H9 (cell line): Measurements from ENCODE around the gene SRL. TPM values are rescaled to one million over a fixed set of nuclear protein-coding genes. Genes with fewer than 3 reads are reported as not detected.

ENCODE experiments used
- DNase-seq: peaks from one replicate; pipeline ENCODE4 v3.0.0-alpha.2; 2017
- H2AFZ ChIP-seq: one replicate; pipeline ENCODE4 v1.6.1; 2013; ENCODE audit warnings: mild to moderate bottlenecking, low read length, control low read depth, moderate library complexity
- H2AK5ac ChIP-seq: 2 replicates; pipeline ENCODE4 v1.6.1; 2013; ENCODE audit warnings: low read length, control low read depth, mixed read lengths; ENCODE audit not compliant: insufficient read length
- H2BK120ac ChIP-seq: one replicate; pipeline ENCODE4 v1.6.1; 2013; ENCODE audit warnings: low read depth, mild to moderate bottlenecking, low read length, control low read depth, inconsistent platforms; ENCODE audit not compliant: poor library complexity, severe bottlenecking
- H2BK12ac ChIP-seq: 2 replicates; pipeline ENCODE4 v1.6.1; 2013; ENCODE audit warnings: low read length, control low read depth, mixed read lengths, low read depth; ENCODE audit not compliant: insufficient read length
- H2BK15ac ChIP-seq: 2 replicates; pipeline ENCODE4 v1.6.1; 2013; ENCODE audit warnings: low read depth, low read length, control low read depth
- H2BK20ac ChIP-seq: one replicate; pipeline ENCODE4 v1.6.1; 2013; ENCODE audit warnings: low read depth, mild to moderate bottlenecking, low read length, control low read depth, inconsistent platforms; ENCODE audit not compliant: poor library complexity, severe bottlenecking
- H2BK5ac ChIP-seq: 2 replicates; pipeline ENCODE4 v1.6.1; 2013; ENCODE audit warnings: low read length, control low read depth, mixed read lengths; ENCODE audit not compliant: insufficient read length
- H3K14ac ChIP-seq: 2 replicates; pipeline ENCODE4 v1.6.1; 2013; ENCODE audit warnings: low read length, control low read depth; ENCODE audit not compliant: insufficient read depth
- H3K18ac ChIP-seq: 2 replicates; pipeline ENCODE4 v1.6.1; 2013; ENCODE audit warnings: low read depth, mild to moderate bottlenecking, mixed read lengths, low read length, control low read depth; ENCODE audit not compliant: insufficient read length
- H3K23ac ChIP-seq: 2 replicates; pipeline ENCODE4 v1.6.1; 2013; ENCODE audit warnings: low read length, control low read depth, mixed read lengths, low read depth; ENCODE audit not compliant: insufficient read length
- H3K23me2 ChIP-seq: 2 replicates; pipeline ENCODE4 v1.6.1; 2013; ENCODE audit warnings: low read depth, mild to moderate bottlenecking, mixed read lengths, low read length, control low read depth; ENCODE audit not compliant: insufficient read length, poor library complexity, severe bottlenecking
- H3K27ac ChIP-seq: 2 replicates; pipeline ENCODE4 v1.5.1; 2013; ENCODE audit warnings: low read length, control low read depth, mixed read lengths, low read depth; ENCODE audit not compliant: insufficient read length
- H3K27me3 ChIP-seq: 2 replicates; pipeline ENCODE4 v1.6.1; 2013; ENCODE audit warnings: low read length, control low read depth, inconsistent platforms; ENCODE audit not compliant: insufficient read depth
- H3K4ac ChIP-seq: 2 replicates; pipeline ENCODE4 v1.6.1; 2013; ENCODE audit warnings: low read depth, mild to moderate bottlenecking, control low read depth, inconsistent platforms, low read length, moderate library complexity
- H3K4me1 ChIP-seq: 2 replicates; pipeline ENCODE4 v1.6.1; 2013; ENCODE audit warnings: low read length, control low read depth, inconsistent platforms; ENCODE audit not compliant: insufficient read depth
- H3K4me2 ChIP-seq: 2 replicates; pipeline ENCODE4 v1.6.1; 2013; ENCODE audit warnings: low read length, control low read depth, mixed read lengths; ENCODE audit not compliant: insufficient read length, insufficient read depth
- H3K56ac ChIP-seq: 2 replicates; pipeline ENCODE4 v1.6.1; 2013; ENCODE audit warnings: low read depth, mild to moderate bottlenecking, mixed read lengths, low read length, control low read depth; ENCODE audit not compliant: insufficient read length
- H3K79me1 ChIP-seq: 2 replicates; pipeline ENCODE4 v1.6.1; 2013; ENCODE audit warnings: low read depth, mild to moderate bottlenecking, moderate library complexity, low read length, control low read depth, inconsistent platforms; ENCODE audit not compliant: insufficient read depth, poor library complexity, severe bottlenecking
- H3K79me2 ChIP-seq: 2 replicates; pipeline ENCODE4 v1.6.1; 2013; ENCODE audit warnings: low read length, control low read depth, inconsistent platforms; ENCODE audit not compliant: insufficient read depth
- H3K9ac ChIP-seq: 2 replicates; pipeline ENCODE4 v1.6.1; 2013; ENCODE audit warnings: low read length, control low read depth, mixed read lengths; ENCODE audit not compliant: insufficient read length; ENCODE audit errors: extremely low read depth
- H3K9me3 ChIP-seq: one replicate; pipeline ENCODE4 v1.6.1; 2013; ENCODE audit warnings: low read depth, low read length, inconsistent platforms; ENCODE audit not compliant: control insufficient read depth
- H3T11ph ChIP-seq: one replicate; pipeline ENCODE4 v1.6.1; 2013; ENCODE audit warnings: mild to moderate bottlenecking, low read length, control low read depth, inconsistent platforms
- H4K20me1 ChIP-seq: one replicate; pipeline ENCODE4 v1.6.1; 2013; ENCODE audit not compliant: control insufficient read depth, insufficient read length, insufficient read depth
- H4K5ac ChIP-seq: 2 replicates; pipeline ENCODE4 v1.6.1; 2013; ENCODE audit warnings: low read depth, mild to moderate bottlenecking, mixed read lengths, low read length, control low read depth; ENCODE audit not compliant: insufficient read length
- H4K8ac ChIP-seq: replicated peaks from 2 replicates; pipeline ENCODE4 v1.6.1; 2013; ENCODE audit warnings: low read length, control low read depth, mixed read lengths, low read depth; ENCODE audit not compliant: insufficient read length
- H4K91ac ChIP-seq: 2 replicates; pipeline ENCODE4 v1.6.1; 2013; ENCODE audit warnings: low read depth, mild to moderate bottlenecking, moderate library complexity, mixed read lengths, low read length, control low read depth; ENCODE audit not compliant: insufficient read length
- H3K27ac Mint-ChIP-seq, 3 experiments: 2 replicates in 2 of 3; 3 replicates in 1 of 3; pipeline ENCODE4 v1.8.0; 2020 to 2021; ENCODE audit warnings: mixed read lengths in 3 of 3, mild to moderate bottlenecking in 1 of 3, moderate library complexity in 1 of 3
- H3K27me3 Mint-ChIP-seq: 2 replicates; pipeline ENCODE4 v1.8.0; 2021; ENCODE audit warnings: low read depth, mild to moderate bottlenecking, moderate library complexity, mixed read lengths
- H3K36me3 Mint-ChIP-seq, 3 experiments: 2 replicates in 2 of 3; 3 replicates in 1 of 3; pipeline ENCODE4 v1.8.0; 2020 to 2021; ENCODE audit warnings: low read depth in 3 of 3, mixed read lengths in 3 of 3; ENCODE audit not compliant: insufficient read depth in 1 of 3
- H3K4me1 Mint-ChIP-seq, 2 experiments: 2 replicates each; pipeline ENCODE4 v1.8.0; 2020; ENCODE audit warnings: mixed read lengths in 2 of 2
- H3K4me3 Mint-ChIP-seq, 2 experiments: 2 replicates in 1 of 2; 3 replicates in 1 of 2; pipeline ENCODE4 v1.8.0; 2020 to 2021; ENCODE audit warnings: mild to moderate bottlenecking in 2 of 2, mixed read lengths in 2 of 2, moderate library complexity in 1 of 2
- H3K9me3 Mint-ChIP-seq, 2 experiments: 2 replicates in 1 of 2; 3 replicates in 1 of 2; pipeline ENCODE4 v1.8.0; 2020; ENCODE audit warnings: mild to moderate bottlenecking in 2 of 2, mixed read lengths in 2 of 2, moderate library complexity in 1 of 2
- WGBS: extraction: QIAGEN DNeasy Blood & Tissue Kit; methylation state at CpG from one replicate; pipeline ENCODE4 v1.1.7; 2013; ENCODE audit warnings: missing lambda C conversion rate, low lambda C conversion rate, mixed read lengths; ENCODE audit not compliant: insufficient read length; ENCODE audit errors: extremely low coverage; 5-methylcytosine and 5-hydroxymethylcytosine counted together
- total RNA-seq: library from RNA; stranded (reverse); gene quantifications from 2 replicates; pipeline ENCODE4 v1.2.1, GENCODE V29; 2021
- TF ChIP-seq, protein P1 (sequence below): fragments of 200-600 bp; sonication (generic); conservative IDR thresholded peaks from 3 replicates; pipeline ENCODE4 v1.8.0; 2021; ENCODE audit warnings: antibody characterized with exemption, mild to moderate bottlenecking

SRL gene
- total RNA-seq, 1 experiment from 2014 or later: not detected

DNA sequence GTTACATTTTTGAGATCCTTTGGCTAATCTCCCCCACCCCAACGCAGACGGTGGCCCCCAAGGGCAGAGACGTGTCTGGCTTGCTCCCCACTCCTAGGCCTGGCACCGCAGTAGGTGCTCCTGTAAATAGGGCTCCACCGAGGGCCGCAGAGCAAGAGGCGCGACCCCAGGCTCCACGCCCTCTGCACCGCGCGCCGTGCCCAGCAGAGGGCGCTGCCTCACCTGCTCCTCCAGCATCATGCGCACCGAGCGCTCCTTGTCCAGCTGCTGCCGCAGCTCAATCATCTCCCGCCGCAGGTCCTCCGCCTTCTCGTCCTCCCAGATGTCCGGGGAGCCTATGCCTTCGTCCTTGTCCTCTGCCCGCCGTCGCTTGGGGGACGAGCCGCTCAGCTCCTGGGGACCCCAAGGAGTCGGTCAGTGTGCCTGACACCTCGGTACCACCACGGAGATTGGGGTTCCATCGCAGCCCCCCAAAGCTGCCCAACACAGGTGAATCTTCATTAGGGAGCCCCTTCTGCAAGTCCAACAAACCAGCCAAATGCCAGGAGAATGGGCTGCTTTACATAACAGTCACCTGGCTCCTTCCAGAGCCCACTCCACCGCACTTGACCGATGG lies 19.8 kb upstream of the SRL start:
- DNase-seq: peak; percentile 92
- Histone ChIP-seq H2AFZ (no peak overlapping the region), H3K18ac (no peak overlapping the region), H3K14ac (no peak overlapping the region), H3K23me2 (no peaks in the 10 kb centered on the region), H3K79me2 (peaks cover 4% of the 10 kb centered on the region; the same call in 1 of the 2 replicates), H3K9ac (no peak overlapping the region), H4K20me1 (no peaks in the 10 kb centered on the region), H2BK5ac (no peak overlapping the region), H4K5ac (no peak overlapping the region), H2BK120ac (no peak overlapping the region), H3K27ac (no peak overlapping the region), H2BK12ac (no peak overlapping the region), H3T11ph (no peak overlapping the region), H2BK20ac (no peak overlapping the region), H4K8ac (no peak overlapping the region), H3K4me1 (no peaks in the 10 kb centered on the region), H3K23ac (no peak overlapping the region), H4K91ac (no peak overlapping the region), H2AK5ac (no peak overlapping the region), H2BK15ac (no peak overlapping the region), H3K9me3 (no peaks in the 10 kb centered on the region), H3K56ac (no peak overlapping the region), H3K27me3 (no peaks in the 10 kb centered on the region), H3K4ac (no peak overlapping the region), H3K79me1 (no peaks in the 10 kb centered on the region), H3K4me2 (no peak overlapping the region)
- Mint-ChIP-seq H3K4me3 (peak overlapping the region in 1 of 2 experiments; percentile 68; a peak in 2 of 5 replicates), H3K27me3 (no peaks in the 10 kb centered on the region), H3K36me3 (peaks cover 31 to 66% (median 64%) of the 10 kb centered on the region in 3 experiments; a peak in 6 of 7 replicates), H3K4me1 (peaks cover 13 to 33% of the 10 kb centered on the region in 2 experiments), H3K9me3 (no peaks in the 10 kb centered on the region), H3K27ac (peak overlapping the region in 2 of 3 experiments; percentile 35 to 93; a peak in 1 of 7 replicates)
- TF ChIP-seq, protein P1, sequence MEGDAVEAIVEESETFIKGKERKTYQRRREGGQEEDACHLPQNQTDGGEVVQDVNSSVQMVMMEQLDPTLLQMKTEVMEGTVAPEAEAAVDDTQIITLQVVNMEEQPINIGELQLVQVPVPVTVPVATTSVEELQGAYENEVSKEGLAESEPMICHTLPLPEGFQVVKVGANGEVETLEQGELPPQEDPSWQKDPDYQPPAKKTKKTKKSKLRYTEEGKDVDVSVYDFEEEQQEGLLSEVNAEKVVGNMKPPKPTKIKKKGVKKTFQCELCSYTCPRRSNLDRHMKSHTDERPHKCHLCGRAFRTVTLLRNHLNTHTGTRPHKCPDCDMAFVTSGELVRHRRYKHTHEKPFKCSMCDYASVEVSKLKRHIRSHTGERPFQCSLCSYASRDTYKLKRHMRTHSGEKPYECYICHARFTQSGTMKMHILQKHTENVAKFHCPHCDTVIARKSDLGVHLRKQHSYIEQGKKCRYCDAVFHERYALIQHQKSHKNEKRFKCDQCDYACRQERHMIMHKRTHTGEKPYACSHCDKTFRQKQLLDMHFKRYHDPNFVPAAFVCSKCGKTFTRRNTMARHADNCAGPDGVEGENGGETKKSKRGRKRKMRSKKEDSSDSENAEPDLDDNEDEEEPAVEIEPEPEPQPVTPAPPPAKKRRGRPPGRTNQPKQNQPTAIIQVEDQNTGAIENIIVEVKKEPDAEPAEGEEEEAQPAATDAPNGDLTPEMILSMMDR: peak; percentile 98
- WGBS: no CpG with 5 or more reads among the region's 35 CpGs
